Fibroblast of villous mesenchyme (primary cell): ENCODE data around the gene MLLT6. TPM values are rescaled to one million over a fixed set of nuclear protein-coding genes. Genes with fewer than 3 reads are reported as not detected.

Experiments
- DNase-seq: peaks from one replicate; pipeline ENCODE4 v3.0.0-alpha.2; 2010; ENCODE audit warnings: low read depth
- H3K4me3 ChIP-seq: 2 replicates; pipeline ENCODE4 v1.5.1; 2011; ENCODE audit warnings: low read depth, mild to moderate bottlenecking, low read length
- CTCF ChIP-seq: IDR thresholded peaks from 2 replicates; pipeline ENCODE4 v1.5.1; 2012; ENCODE audit warnings: low read depth, mild to moderate bottlenecking, low read length; ENCODE audit not compliant: insufficient read depth
- total RNA-seq: library from RNA; depleted of rRNA; stranded (reverse); fragments of >200 nt; gene quantifications from 2 replicates; pipeline ENCODE4 v1.2.3, GENCODE V29; 2012

The MLLT6 gene
- total RNA-seq, 1 donor, result 25.5 TPM

DNA sequence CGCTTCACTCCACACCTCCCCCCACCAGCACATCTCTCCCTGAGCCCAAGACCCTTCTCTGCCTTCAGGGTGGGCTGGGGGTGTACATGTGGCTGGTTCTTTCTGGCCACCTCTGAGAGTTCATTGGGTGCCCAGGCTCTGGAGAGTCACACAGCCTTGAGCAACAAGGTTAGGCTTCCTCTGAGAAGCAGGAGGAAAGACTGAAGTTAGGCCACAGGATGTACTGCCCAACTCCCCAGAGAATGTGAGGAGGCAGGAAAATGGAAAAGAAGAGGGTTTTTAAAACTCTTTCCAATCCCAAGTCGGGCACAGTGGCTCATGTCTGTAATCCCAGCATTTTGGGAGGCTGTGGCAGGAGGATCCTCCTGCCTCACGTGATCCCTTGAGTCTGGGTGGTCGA is 35.7 kb downstream of the MLLT6 start:
- no peak overlapping the region for H3K4me3 ChIP-seq
- no peak for DNase-seq
- TF ChIP-seq CTCF, result no peak

DNA sequence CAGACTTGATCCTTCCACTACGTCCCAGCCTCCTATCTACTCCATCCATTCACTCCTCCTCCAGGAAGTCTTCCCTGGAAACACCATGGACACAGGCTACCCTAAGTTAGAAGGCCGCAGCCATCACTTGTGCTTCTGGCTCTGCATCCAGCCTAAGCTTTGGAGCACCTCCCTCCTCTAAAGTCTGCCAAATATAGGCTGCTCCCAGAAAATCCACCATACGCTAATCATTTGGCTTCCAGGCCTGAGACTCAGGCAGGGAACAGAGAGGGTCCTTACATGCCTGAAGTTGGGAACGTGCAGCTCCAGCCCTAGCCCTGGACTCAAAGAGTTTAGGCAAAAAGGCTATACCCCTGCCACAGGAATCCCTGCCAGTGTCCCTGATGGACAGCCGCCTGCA is 36.4 kb downstream of the MLLT6 start:
- no peak for DNase-seq
- H3K4me3 ChIP-seq, result no peak overlapping the region
- TF ChIP-seq CTCF, result no peak

GRCh38 chr17:38741921-38742410 is 36.9 kb downstream of the MLLT6 start:
- DNase-seq, result no peak
- TF ChIP-seq CTCF, result no peak
- no peak overlapping the region for H3K4me3 ChIP-seq

DNA sequence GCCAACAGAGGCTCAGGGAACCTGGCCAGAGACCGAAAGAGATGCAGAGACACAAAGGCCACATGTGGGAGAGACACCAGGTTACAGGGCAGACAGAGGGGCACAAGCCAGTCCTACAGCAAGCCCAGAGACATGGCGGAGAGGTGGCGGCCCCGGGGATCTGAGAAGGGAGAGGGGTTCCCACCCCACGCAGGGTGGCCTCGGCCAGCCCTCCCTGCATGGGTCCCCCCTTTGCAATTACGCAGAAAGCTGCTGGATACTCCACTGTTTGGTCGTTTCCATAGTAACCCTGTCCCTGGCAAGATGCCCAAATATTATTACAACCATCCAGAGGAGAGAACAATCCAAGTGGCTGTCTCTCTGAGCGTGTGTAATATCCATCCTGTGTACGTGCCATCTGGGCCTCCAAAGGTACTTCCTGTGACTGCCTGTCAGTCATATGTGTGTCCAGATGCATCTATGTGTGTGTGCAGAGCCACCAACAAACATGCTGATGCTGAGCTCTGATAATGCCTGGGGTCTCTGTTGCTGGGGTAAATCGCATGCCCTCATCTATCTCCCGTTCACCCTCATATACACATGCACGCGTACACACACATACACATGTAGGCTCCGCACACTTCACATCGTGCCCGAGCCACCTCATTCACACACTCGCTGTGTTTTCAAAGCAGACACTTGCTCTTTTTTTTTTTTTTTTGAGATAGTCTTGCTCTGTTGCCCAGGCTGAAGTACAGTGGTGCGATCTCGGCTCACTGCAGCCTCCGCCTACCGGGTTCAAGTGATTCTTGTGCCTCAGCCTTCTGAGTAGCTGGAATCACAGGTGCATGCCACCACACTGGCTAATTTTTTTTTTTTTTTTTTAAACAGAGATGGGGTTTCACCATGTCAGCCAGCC is 37.6 kb downstream of the MLLT6 start:
- peak; percentile 71 for DNase-seq
- no peak overlapping the region for H3K4me3 ChIP-seq
- TF ChIP-seq CTCF, result no peak

DNA sequence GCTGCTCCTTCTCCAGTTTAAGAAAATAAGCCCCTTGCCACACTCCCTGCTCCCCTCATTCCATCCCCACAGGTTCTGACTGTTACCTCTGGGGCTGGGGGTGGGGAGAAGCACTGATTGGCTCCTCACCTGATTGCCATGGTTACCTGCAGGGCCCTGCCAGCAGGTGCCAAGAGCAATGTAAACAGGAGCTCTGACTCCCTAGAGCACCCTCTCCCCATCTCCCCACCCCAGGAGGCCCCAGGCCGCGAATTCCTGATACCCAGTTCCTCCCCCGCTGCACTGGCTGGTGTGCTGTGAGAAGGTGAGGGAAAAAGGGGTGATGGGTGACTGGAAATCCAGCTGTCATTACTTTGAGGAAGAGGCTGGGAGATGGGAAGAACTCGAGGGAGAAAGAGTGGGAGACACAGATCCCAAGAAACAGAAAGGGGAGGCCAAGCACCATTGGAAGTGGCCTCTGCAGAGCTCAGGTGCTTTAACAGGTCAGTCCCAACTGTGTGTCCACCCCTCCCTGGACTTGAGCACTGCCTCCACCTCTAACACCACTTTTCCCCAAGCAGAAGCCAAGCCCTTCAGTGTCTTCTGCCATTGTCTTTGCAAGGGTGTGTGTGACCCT is 38.6 kb downstream of the MLLT6 start:
- no peak for TF ChIP-seq CTCF
- H3K4me3 ChIP-seq, result no peak overlapping the region
- DNase-seq, result no peak

GRCh38 chr17:38745545-38745944 is 40.5 kb downstream of the MLLT6 start:
- TF ChIP-seq CTCF, result no peak
- no peak for DNase-seq
- H3K4me3 ChIP-seq, result peak overlapping the region; percentile 81
